ENCODE data around the gene TM2D3. TPM values are rescaled to one million over a fixed set of nuclear protein-coding genes. Genes with fewer than 3 reads are reported as not detected.

TM2D3 gene
- total and polyA plus RNA-seq, 11 donors, result 43.7 to 63.8 (median 49.5) TPM

DNA sequence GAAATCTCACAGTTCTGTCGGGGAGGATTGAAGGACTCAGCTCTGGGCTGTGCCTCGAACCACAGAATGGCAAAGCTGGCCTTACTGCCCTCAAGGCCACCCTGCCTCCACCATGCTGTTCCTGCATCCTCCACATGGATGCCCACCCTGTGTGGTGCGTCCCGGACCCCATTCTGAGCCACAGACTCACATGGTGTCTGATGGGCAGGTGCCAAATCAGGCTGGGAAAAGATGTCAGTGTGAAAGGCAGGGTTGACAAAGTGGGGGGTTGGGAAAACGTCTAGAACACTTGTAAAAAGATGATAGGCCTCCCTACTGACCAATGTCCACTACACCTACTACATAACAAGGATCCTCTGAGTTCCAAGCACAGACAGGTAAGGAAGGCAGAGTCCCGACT is 49.4 kb downstream of the TM2D3 start:
- Histone ChIP-seq H3K4me3 (no peak overlapping the region), H3K9me3 (peaks cover 0 to 5% (median 0%) of the 10 kb centered on the region in 12 donors), H3K36me3 (no peaks in the 10 kb centered on the region), H3K27ac (no peak overlapping the region), H3K27me3 (no peaks in the 10 kb centered on the region), H3K4me1 (peaks cover 0 to 4% (median 0%) of the 10 kb centered on the region in 12 donors)
- no peak for DNase-seq
- no peak for ATAC-seq
- intact Hi-C loops (cut with DNase I), result no loop called here
- 87 to 88% (median 88%) methylated on average over 6 of the region's 6 CpGs for WGBS, 4 donors
- no peak for TF ChIP-seq CTCF (IDR thresholded peaks at IDR 0.05)
- no peak for TF ChIP-seq POLR2A (IDR thresholded peaks at IDR 0.05)

- WGBS, 4 donors, result 31 to 40% (median 35%) methylated on average over 4 of the region's 4 CpGs
- ATAC-seq, result no peak
- intact Hi-C loops (cut with DNase I), result no loop called here
These were observed 52.1 kb downstream of the TM2D3 start for GRCh38 chr15:101600035-101600434.

DNA sequence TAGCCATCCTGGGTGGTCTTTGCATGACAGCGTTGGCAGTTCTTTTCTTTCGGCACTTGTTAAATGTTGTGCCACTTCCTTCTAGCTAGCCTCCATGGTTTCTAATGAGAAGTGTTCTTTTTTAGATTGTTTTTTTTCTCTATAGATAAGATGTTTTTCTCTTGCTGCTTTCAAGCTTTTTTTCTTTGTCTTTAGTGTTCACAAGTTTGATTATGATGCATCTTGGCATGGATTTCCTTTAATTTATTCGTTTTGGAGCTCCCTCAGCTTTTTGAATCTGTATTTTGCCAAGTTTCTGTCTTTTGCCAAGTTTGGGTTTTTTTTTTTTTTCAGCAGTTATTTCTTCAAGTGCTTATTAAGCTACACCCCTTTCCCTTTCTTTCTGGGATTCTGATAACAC is 53.1 kb downstream of the TM2D3 start:
- intact Hi-C loops (cut with DNase I), result no loop called here
- no peak overlapping the region for H3K27ac ChIP-seq
- TF ChIP-seq POLR2A (IDR thresholded peaks at IDR 0.05), result no peak
- TF ChIP-seq CTCF (IDR thresholded peaks at IDR 0.05), result no peak
- no peaks in the 10 kb centered on the region for H3K27me3 ChIP-seq
- H3K4me3 ChIP-seq, result no peak overlapping the region
- H3K9me3 ChIP-seq, result peaks cover 0 to 22% (median 0%) of the 10 kb centered on the region in 12 donors
- no peak for ATAC-seq
- DNase-seq, result no peak
- no peaks in the 10 kb centered on the region for H3K4me1 ChIP-seq
- no peaks in the 10 kb centered on the region for H3K36me3 ChIP-seq
- WGBS, 4 donors, result 71 to 81% (median 74%) methylated on average over 3 of the region's 3 CpGs

More at GRCh38 chr15:101600035-101600434, 52.1 kb downstream of the TM2D3 start:
- Histone ChIP-seq H3K4me1 (no peaks in the 10 kb centered on the region), H3K9me3 (peaks cover 0 to 21% (median 0%) of the 10 kb centered on the region in 12 donors), H3K36me3 (no peaks in the 10 kb centered on the region), H3K4me3 (no peak overlapping the region), H3K27me3 (no peaks in the 10 kb centered on the region), H3K27ac (no peak overlapping the region)
- peak in 1 of 5 donors; percentile 9 for DNase-seq
- no peak for TF ChIP-seq CTCF (IDR thresholded peaks at IDR 0.05)
- TF ChIP-seq POLR2A (IDR thresholded peaks at IDR 0.05), result no peak

- TF ChIP-seq CTCF (IDR thresholded peaks at IDR 0.05) (no peak), POLR2A (IDR thresholded peaks at IDR 0.05) (no peak)
- ATAC-seq (no peak), DNase-seq (peak in 1 of 5 donors; percentile 23)
- H3K27ac ChIP-seq, result no peak overlapping the region
- H3K27me3 ChIP-seq, result no peaks in the 10 kb centered on the region
- WGBS, 4 donors, result 59 to 67% (median 62%) methylated on average over 6 of the region's 6 CpGs
- intact Hi-C loops (cut with DNase I), result no loop called here
- peaks cover 0 to 25% (median 0%) of the 10 kb centered on the region in 12 donors for H3K9me3 ChIP-seq
- H3K36me3 ChIP-seq, result no peaks in the 10 kb centered on the region
- no peaks in the 10 kb centered on the region for H3K4me1 ChIP-seq
- H3K4me3 ChIP-seq, result no peak overlapping the region
These were observed 54.7 kb downstream of the TM2D3 start for GRCh38 chr15:101597360-101597928.

Data from heart left ventricle (tissue), 16 donors.